ENCODE results near the gene SFTPD. TPM values are rescaled to one million over a fixed set of nuclear protein-coding genes. Genes with fewer than 3 reads are reported as not detected.

Gene SFTPD
- total RNA-seq, 3 donors from 2014 or later: 0.35 TPM; not detected in 2

DNA sequence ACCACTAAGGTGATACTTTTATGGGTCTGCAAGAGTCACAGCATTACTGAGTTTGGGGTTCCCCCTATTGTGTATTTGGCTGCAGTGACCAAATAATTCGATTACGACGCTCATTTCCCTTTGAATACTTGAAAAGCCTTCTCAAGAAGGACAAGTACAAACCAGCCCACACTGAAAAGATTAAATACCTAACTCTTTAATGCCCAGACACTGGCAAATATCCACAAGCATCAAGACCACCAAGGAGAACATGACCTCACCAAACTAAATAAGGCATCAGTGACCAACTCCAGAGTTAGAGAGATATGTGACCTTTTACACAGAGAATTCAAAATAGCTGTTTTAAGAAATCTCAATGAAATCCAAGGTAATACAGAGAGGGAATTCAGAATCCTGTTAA lies 31.8 kb upstream of the SFTPD start:
- intact Hi-C loops (cut with DNase I, micrococcal nuclease): no loop called here
- H3K4me1 ChIP-seq (ENCODE audit: low read depth): peaks cover 3% of the 10 kb centered on the region
- H3K36me3 ChIP-seq (ENCODE audit: low read depth): no peaks in the 10 kb centered on the region
- no peak for DNase-seq
- TF ChIP-seq CTCF (IDR thresholded peaks at IDR 0.05): no peak
- no peak overlapping the region for H3K4me3 ChIP-seq
- no peak for ATAC-seq
- H3K9me3 ChIP-seq: no peaks in the 10 kb centered on the region

GRCh38 chr10:79979976-79980687 lies 31.2 kb upstream of the SFTPD start:
- no peak for ATAC-seq
- no peak for TF ChIP-seq CTCF (IDR thresholded peaks at IDR 0.05)
- intact Hi-C loops (cut with DNase I, micrococcal nuclease): no loop called here
- no peaks in the 10 kb centered on the region for H3K9me3 ChIP-seq
- no peak overlapping the region for H3K4me3 ChIP-seq
- H3K36me3 ChIP-seq (ENCODE audit: low read depth): no peaks in the 10 kb centered on the region
- no peak for DNase-seq
- peaks cover 3% of the 10 kb centered on the region for H3K4me1 ChIP-seq (ENCODE audit: low read depth)

DNA sequence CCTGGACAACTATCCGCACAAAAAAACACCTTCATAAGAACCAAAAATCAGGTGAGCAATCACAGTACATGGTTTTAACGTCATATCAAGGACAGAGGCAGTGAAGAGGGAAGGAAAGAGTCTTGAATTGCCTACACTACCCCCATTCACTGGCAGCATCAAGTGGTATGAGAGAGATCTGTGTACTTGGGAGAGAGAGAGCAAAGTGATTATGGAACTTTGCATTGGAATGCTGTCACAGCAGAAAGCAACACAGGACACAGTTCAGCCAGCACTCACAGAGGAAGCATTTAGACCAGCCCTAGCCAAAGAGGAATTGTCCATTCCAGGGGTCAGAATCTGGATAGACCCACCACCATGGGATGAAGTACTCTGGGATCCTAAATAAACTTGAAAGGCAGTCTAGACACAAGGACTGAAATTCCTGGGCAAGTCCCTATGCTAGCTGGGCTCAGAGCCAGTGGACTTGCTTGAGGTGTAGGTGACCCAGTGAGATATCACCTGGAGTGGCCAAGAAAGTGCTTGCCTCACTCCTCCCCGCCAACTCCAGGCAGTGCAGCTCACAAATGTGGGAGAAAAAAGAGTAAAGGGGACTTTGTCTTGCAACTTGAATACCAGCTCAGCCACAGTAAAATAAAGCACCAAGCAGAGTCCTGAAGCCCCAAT lies 30.5 kb upstream of the SFTPD start:
- H3K4me1 ChIP-seq (ENCODE audit: low read depth): peaks cover 3% of the 10 kb centered on the region
- TF ChIP-seq CTCF (IDR thresholded peaks at IDR 0.05): no peak
- H3K36me3 ChIP-seq (ENCODE audit: low read depth): no peaks in the 10 kb centered on the region
- ATAC-seq (no peak), DNase-seq (no peak)
- H3K4me3 ChIP-seq: no peak overlapping the region
- no peaks in the 10 kb centered on the region for H3K9me3 ChIP-seq
- intact Hi-C loops (cut with DNase I, micrococcal nuclease): no loop called here

DNA sequence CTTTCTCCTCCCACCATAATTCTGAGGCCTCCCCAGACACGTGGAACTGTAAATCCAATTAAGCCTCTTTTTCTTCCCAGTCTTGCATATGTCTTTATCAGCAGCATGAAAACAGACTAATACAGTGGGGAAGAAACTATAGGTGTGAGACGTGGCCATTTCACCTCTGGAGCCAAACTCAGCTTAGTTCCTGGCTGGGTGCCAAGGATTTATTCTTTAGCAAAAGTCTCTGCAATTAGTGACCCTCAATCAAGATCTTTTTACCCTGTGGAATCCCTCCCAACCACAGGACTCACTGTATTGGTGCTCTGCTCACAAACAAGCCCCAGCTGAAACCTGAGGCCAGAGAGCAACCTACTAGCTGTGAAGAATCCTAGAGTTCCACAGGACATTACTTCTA lies 28.1 kb upstream of the SFTPD start:
- no peak for TF ChIP-seq CTCF (IDR thresholded peaks at IDR 0.05)
- no peak overlapping the region for H3K4me3 ChIP-seq
- no peaks in the 10 kb centered on the region for H3K9me3 ChIP-seq
- peaks cover 3% of the 10 kb centered on the region for H3K4me1 ChIP-seq (ENCODE audit: low read depth)
- DNase-seq: no peak
- ATAC-seq: no peak
- intact Hi-C loops (cut with DNase I, micrococcal nuclease): no loop called here
- no peaks in the 10 kb centered on the region for H3K36me3 ChIP-seq (ENCODE audit: low read depth)

GRCh38 chr10:79970062-79970461 lies 21.2 kb upstream of the SFTPD start:
- TF ChIP-seq CTCF (IDR thresholded peaks at IDR 0.05): no peak
- intact Hi-C loops (cut with DNase I, micrococcal nuclease): no loop called here
- ATAC-seq (no peak), DNase-seq (no peak)
- Histone ChIP-seq H3K4me3 (no peak overlapping the region), H3K9me3 (peaks cover 5% of the 10 kb centered on the region), H3K4me1 (ENCODE audit: low read depth) (no peaks in the 10 kb centered on the region), H3K36me3 (ENCODE audit: low read depth) (no peaks in the 10 kb centered on the region)

All from mucosa of descending colon (tissue), 3 donors.